ENCODE data around the gene MYOF.
"Not testable (repeated sequence)": the region's sequence is repeated elsewhere in the genome, so short reads cannot be mapped to it uniquely, and the experiment has no call there.

MYOF gene

GRCh38 chr10:93457511-93457910 lies 24.6 kb downstream of the MYOF start:
- no peak for DNase-seq
- no peak for TF ChIP-seq POLR2A (IDR thresholded peaks at IDR 0.05; ENCODE audit: low read length)
- no peak for TF ChIP-seq GATA1 (IDR thresholded peaks at IDR 0.05; ENCODE audit: low read depth, low read length)

GRCh38 chr10:93456480-93456879 lies 25.7 kb downstream of the MYOF start:
- no peak for TF ChIP-seq GATA1 (IDR thresholded peaks at IDR 0.05; ENCODE audit: low read depth, low read length)
- TF ChIP-seq POLR2A (IDR thresholded peaks at IDR 0.05; ENCODE audit: low read length): no peak
- DNase-seq: no peak

GRCh38 chr10:93454736-93455135 lies 27.4 kb downstream of the MYOF start:
- TF ChIP-seq GATA1 (IDR thresholded peaks at IDR 0.05; ENCODE audit: low read depth, low read length) (no peak), POLR2A (IDR thresholded peaks at IDR 0.05; ENCODE audit: low read length) (no peak)

DNA sequence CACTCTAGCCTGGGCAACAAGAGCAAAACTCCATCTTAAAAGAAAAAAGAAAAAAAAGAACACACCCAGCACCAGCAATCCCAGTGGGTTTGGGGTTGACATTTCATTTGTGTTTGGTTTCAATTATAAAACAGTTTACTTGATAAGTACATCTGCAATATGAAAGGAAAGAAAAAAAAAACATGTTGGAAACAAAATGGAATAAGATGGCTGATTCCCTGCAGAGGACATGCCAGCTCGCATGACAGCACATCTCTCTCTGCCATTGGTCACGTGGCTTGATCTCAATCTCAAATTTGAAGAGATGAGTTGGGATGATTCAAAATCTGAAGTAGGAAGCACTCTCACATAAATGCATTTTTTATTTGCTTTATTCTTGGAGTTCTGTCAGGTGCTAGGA lies 28.0 kb downstream of the MYOF start:
- TF ChIP-seq POLR2A (IDR thresholded peaks at IDR 0.05; ENCODE audit: low read length): no peak
- TF ChIP-seq GATA1 (IDR thresholded peaks at IDR 0.05; ENCODE audit: low read depth, low read length): no peak
- no peak for DNase-seq

More at GRCh38 chr10:93454736-93455135, 27.4 kb downstream of the MYOF start:
- no peak for DNase-seq

GRCh38 chr10:93452143-93452542 lies 30.0 kb downstream of the MYOF start:
- TF ChIP-seq POLR2A (IDR thresholded peaks at IDR 0.05; ENCODE audit: low read length) (no peak), GATA1 (IDR thresholded peaks at IDR 0.05; ENCODE audit: low read depth, low read length) (no peak)
- no peak for DNase-seq

GRCh38 chr10:93451244-93451947 lies 30.7 kb downstream of the MYOF start:
- no peak for TF ChIP-seq POLR2A (IDR thresholded peaks at IDR 0.05; ENCODE audit: low read length)
- TF ChIP-seq GATA1 (IDR thresholded peaks at IDR 0.05; ENCODE audit: low read depth, low read length): no peak

GRCh38 chr10:93447970-93448369 lies 34.2 kb downstream of the MYOF start:
- TF ChIP-seq POLR2A (IDR thresholded peaks at IDR 0.05; ENCODE audit: low read length) (no peak), GATA1 (IDR thresholded peaks at IDR 0.05; ENCODE audit: low read depth, low read length) (no peak)
- DNase-seq: no peak

More at GRCh38 chr10:93451244-93451947, 30.7 kb downstream of the MYOF start:
- no peak for DNase-seq

- DNase-seq: no peak
- TF ChIP-seq POLR2A (IDR thresholded peaks at IDR 0.05; ENCODE audit: low read length) (no peak), GATA1 (IDR thresholded peaks at IDR 0.05; ENCODE audit: low read depth, low read length) (no peak)
Observed at GRCh38 chr10:93447019-93447418, 35.1 kb downstream of the MYOF start.

DNA sequence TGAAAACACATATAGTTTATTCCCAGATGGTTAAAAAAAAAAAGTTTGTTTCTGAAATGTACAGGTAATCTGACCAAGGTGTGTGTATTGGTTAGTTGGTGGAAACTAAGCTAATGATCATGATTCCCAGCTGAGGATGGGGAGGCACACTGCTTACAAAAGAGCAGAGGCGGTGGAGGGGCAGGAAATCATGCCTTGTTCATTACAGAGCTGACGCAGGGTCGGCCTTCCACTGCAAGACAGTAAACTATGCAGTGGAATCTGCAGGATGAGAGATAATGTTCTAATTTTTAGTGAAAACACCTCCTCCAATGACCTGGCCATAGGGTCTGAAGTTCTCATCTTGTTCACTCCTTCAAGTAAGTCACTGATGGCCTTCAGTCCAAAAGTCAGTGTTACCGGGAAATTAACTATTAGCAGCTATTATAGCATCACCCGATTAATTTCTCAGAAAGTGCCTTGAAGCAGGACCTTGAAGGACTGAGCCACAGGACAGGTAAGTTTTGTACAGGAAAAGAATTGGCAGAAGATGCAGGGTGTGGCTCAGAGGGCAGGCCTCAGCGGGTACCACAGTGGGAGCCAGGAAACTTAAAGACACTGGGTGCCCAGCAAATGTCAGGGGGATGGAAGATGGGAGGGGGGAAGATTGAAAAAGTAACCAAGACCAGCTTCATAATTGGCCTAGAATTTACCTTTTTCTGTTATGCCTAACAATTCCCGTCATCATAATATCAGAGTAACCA lies 36.0 kb downstream of the MYOF start:
- DNase-seq: no peak
- TF ChIP-seq GATA1 (IDR thresholded peaks at IDR 0.05; ENCODE audit: low read depth, low read length) (no peak), POLR2A (IDR thresholded peaks at IDR 0.05; ENCODE audit: low read length) (no peak)

DNA sequence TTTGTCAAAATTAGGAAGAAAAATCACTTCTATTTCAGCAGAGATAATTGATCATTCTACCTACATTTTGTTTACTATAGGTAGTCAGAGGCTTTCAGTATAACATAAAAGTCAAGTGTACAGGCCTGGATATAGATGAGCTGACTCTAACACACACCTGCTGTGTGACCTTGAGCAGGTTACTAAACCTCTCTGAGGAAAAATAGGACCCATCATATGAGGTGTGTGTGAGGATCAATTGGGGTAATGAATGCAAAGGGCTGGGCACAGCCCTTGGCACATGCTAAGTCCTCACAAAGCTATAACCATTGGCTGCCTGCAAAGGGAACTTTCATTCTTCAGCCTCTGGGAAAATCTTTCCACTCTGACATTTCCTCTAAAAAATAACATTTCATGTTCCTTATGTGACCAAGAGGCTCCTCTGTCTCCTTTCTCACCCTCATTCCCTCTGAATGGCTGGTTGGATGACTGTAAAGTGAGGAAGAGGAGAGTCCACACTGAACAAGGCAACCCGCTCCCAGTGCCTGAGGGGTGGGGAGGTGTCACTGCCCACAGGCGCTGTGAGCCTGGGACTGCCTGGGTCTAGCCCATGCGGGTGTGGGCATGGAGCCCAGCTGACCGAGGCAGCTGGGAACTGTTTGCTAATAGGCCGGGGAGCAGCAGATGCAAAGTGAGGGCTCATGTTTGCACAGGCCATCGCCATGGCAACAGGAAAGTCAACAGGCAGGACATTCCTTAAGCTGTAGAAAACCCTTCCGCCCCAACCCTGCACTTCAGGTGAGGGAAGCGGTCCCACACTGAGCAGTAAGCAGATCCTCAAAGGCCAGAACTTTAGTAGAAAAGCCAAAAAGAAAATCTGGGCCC lies 36.8 kb downstream of the MYOF start:
- TF ChIP-seq GATA1 (IDR thresholded peaks at IDR 0.05; ENCODE audit: low read depth, low read length) (no peak), POLR2A (IDR thresholded peaks at IDR 0.05; ENCODE audit: low read length) (no peak)
- DNase-seq: no peak

DNA sequence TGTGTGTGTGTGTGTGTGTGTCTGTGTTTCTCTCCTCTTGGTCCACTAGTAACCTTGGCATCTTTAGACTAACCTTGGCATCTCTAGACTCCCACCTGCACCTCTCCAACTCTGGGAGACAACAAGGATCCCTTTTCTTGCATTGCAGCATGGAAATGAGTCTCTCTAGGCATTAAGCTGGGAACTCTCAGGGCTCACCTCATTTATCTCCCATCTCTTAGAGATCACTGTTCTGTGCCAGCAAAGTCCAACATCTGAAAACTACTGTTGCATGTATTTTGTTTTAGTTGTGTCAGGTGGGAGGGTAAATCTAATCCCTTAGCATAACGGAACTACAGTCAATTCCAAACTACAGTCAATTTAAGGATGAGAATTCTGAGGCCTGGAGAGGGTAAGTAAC lies 38.7 kb downstream of the MYOF start:
- DNase-seq: no peak
- no peak for TF ChIP-seq GATA1 (IDR thresholded peaks at IDR 0.05; ENCODE audit: low read depth, low read length)

DNA sequence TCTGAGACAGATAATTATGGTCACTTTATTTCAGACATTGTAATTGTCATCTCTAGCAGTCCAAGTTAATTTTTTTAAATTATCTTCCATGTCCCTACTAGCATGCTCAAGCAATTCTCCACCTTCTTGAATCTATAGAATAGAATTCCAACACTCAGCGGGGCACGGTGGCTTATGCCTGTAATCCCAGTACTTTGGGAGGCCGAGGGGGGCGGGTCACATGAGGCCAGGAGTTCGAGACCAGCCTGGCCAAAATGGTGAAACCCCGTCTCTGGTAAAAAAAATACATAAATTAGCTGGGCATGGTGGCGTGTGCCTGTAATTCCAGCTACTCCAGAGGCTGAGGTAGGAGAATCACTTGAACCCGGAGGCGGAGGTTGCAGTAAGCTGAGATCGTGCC lies 39.4 kb downstream of the MYOF start:
- not testable (repeated sequence) for DNase-seq

DNA sequence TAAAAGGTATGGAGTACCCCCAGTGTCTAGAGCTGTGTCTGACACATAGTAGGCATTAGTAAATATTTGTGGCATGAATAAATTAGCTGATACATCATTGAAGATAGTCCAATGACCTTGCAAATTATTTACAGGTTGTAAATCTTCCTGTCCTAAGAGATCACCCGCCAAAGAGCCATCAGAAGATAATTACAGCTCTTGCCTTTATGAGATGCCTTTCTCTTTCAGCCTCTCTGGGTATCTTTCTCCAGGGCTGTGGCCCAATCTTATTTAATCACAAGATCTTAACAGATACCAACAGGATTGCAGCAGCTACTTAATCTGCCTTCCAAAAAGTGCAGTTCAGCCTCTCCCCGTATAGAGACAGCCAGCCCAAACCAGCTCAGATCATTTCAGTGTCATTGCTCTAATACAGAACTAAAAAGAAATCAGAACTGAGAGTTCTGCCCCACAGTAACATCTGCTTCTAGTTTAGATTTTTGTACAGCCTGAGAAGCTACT lies 41.5 kb downstream of the MYOF start:
- TF ChIP-seq POLR2A (IDR thresholded peaks at IDR 0.05; ENCODE audit: low read length) (no peak), GATA1 (IDR thresholded peaks at IDR 0.05; ENCODE audit: low read depth, low read length) (no peak)
- no peak for DNase-seq

- TF ChIP-seq POLR2A (IDR thresholded peaks at IDR 0.05; ENCODE audit: low read length) (no peak), GATA1 (IDR thresholded peaks at IDR 0.05; ENCODE audit: low read depth, low read length) (no peak)
Observed at GRCh38 chr10:93438613-93439253, 43.4 kb downstream of the MYOF start.

More at GRCh38 chr10:93438613-93439253, 43.4 kb downstream of the MYOF start:
- no peak for DNase-seq

All from erythroblast (primary cell).